T-cell (primary cell): Measurements from ENCODE around the gene ACTN2. TPM values are rescaled to one million over a fixed set of nuclear protein-coding genes. Genes with fewer than 3 reads are reported as not detected.

Source experiments
- ATAC-seq, 4 experiments: fragments of 200-7000 bp in 3 of 4; fragments of 150-1000 bp in 1 of 4; cut with Tn5 transposase; replicated peaks in 1 of 4; 1 replicate in 3 of 4; 2 replicates in 1 of 4; pipeline ENCODE4 v1.10.0; 2021; ENCODE audit warnings: moderate library complexity in 3 of 4, mild to moderate bottlenecking in 2 of 4, moderate number of reproducible peaks in 1 of 4
- CTCF ChIA-PET, 2 donors: fragments of 300-600 bp; sonication (Branson Sonifier 250); formaldehyde crosslinking; loops; one replicate each; lab custom pipeline; 2022; ENCODE audit warnings: antibody characterized with exemption in 2 of 2; lab: Charles Lee
- POLR2A ChIA-PET, 2 donors: fragments of 300-600 bp; sonication (Branson Sonifier 250); formaldehyde crosslinking; loops; one replicate each; lab custom pipeline; 2022; ENCODE audit warnings: antibody characterized with exemption in 2 of 2; lab: Charles Lee
- DNase-seq, 35 experiments: peaks; one replicate each; pipeline versions ENCODE4 v3.0.0 to v3.0.0-alpha.2; 2013 to 2023
- H3K27ac ChIP-seq: one replicate; pipeline ENCODE4 v1.5.1; 2013; ENCODE audit warnings: low read length
- H3K27me3 ChIP-seq, 2 experiments: replicated peaks in 1 of 2; 1 replicate in 1 of 2; 2 replicates in 1 of 2; pipeline versions ENCODE4 v1.6.1 to v1.7.0; 2013; ENCODE audit warnings: low read length in 1 of 2, mixed read lengths in 1 of 2; ENCODE audit not compliant: control insufficient read depth in 2 of 2, insufficient read depth in 2 of 2; ENCODE audit errors: extremely low read depth in 1 of 2
- H3K36me3 ChIP-seq, 2 donors: 1 replicate in 1 of 2; 2 replicates in 1 of 2; pipeline versions ENCODE4 v1.6.1 to v1.7.0; 2013; ENCODE audit warnings: low read length in 1 of 2; ENCODE audit not compliant: control insufficient read depth in 2 of 2, insufficient read depth in 1 of 2; ENCODE audit errors: extremely low read depth in 1 of 2
- H3K4me1 ChIP-seq, 2 experiments: 1 replicate in 1 of 2; 2 replicates in 1 of 2; pipeline versions ENCODE4 v1.6.1 to v1.7.0; 2013; ENCODE audit warnings: low read length in 2 of 2, mixed read lengths in 1 of 2; ENCODE audit not compliant: insufficient read depth in 2 of 2, control insufficient read depth in 1 of 2; ENCODE audit errors: extremely low read depth in 1 of 2
- H3K4me3 ChIP-seq, 2 donors: 1 replicate in 1 of 2; 2 replicates in 1 of 2; pipeline versions ENCODE4 v1.5.1 to v1.7.0; 2013; ENCODE audit warnings: mild to moderate bottlenecking in 2 of 2, low read length in 1 of 2, moderate library complexity in 1 of 2; ENCODE audit not compliant: control insufficient read depth in 1 of 2; ENCODE audit errors: extremely low read depth in 1 of 2
- H3K9me3 ChIP-seq: 2 replicates; pipeline ENCODE4 v1.7.0; 2013
- H3K27ac Mint-ChIP-seq, 2 donors: one replicate each; pipeline ENCODE4 v1.8.0; 2020 to 2021; ENCODE audit warnings: mild to moderate bottlenecking in 2 of 2, mixed read lengths in 2 of 2
- H3K27me3 Mint-ChIP-seq, 2 donors: one replicate each; pipeline ENCODE4 v1.8.0; 2021 to 2022; ENCODE audit warnings: mixed read lengths in 2 of 2
- H3K36me3 Mint-ChIP-seq: one replicate; pipeline ENCODE4 v1.8.0; 2021; ENCODE audit warnings: mixed read lengths
- H3K4me1 Mint-ChIP-seq, 3 donors: one replicate each; pipeline ENCODE4 v1.8.0; 2020 to 2022; ENCODE audit warnings: mixed read lengths in 3 of 3, mild to moderate bottlenecking in 1 of 3
- H3K4me3 Mint-ChIP-seq, 3 donors: one replicate each; pipeline ENCODE4 v1.8.0; 2020 to 2022; ENCODE audit warnings: mild to moderate bottlenecking in 3 of 3, mixed read lengths in 3 of 3, moderate library complexity in 3 of 3
- H3K9me3 Mint-ChIP-seq, 3 donors: one replicate each; pipeline ENCODE4 v1.8.0; 2020 to 2022; ENCODE audit warnings: mixed read lengths in 3 of 3
- whole genome bisulfite sequencing: methylation state at CpG from one replicate; pipeline ENCODE4 v1.1.5; 2013; ENCODE audit warnings: missing lambda C conversion rate; ENCODE audit not compliant: insufficient coverage; 5-methylcytosine and 5-hydroxymethylcytosine counted together
- total RNA-seq, 35 experiments: library from RNA in 6 of 35; stranded (reverse) in 6 of 35; fragments of 120-200 nt in 1 of 35; gene quantifications; one replicate each; pipeline versions ENCODE4 v1.2.1 to v1.2.4 and lab custom pipeline; 2013 to 2026

Gene ACTN2
- total RNA-seq, 5 donors from 2014 or later (not counting 1 experiment from before 2014, with no cell fraction given): 0.26 TPM; not detected in 4

GRCh38 chr1:236741753-236742152, 55.5 kb downstream of the ACTN2 start:
- no peak overlapping the region for H3K27ac Mint-ChIP-seq
- peaks cover 10 to 14% of the 10 kb centered on the region in 2 donors for H3K27me3 Mint-ChIP-seq
- CTCF ChIA-PET: no interaction called here
- no peaks in the 10 kb centered on the region for H3K9me3 ChIP-seq
- no peaks in the 10 kb centered on the region for H3K9me3 Mint-ChIP-seq
- peaks cover 0 to 19% of the 10 kb centered on the region in 2 experiments for H3K27me3 ChIP-seq
- POLR2A ChIA-PET: no interaction called here
- DNase-seq (no peak), ATAC-seq (no peak)
- 70% methylated on average over 10 of the region's 11 CpGs for WGBS
- no peaks in the 10 kb centered on the region for H3K36me3 ChIP-seq
- no peak overlapping the region for H3K4me3 ChIP-seq
- H3K27ac ChIP-seq: no peak overlapping the region
- no peaks in the 10 kb centered on the region for H3K4me1 Mint-ChIP-seq
- H3K4me3 Mint-ChIP-seq: no peak overlapping the region
- H3K4me1 ChIP-seq: no peaks in the 10 kb centered on the region
- H3K36me3 Mint-ChIP-seq: no peaks in the 10 kb centered on the region

- peaks cover 10 to 14% of the 10 kb centered on the region in 2 donors for H3K27me3 Mint-ChIP-seq
- H3K9me3 Mint-ChIP-seq: no peaks in the 10 kb centered on the region
- Histone ChIP-seq H3K27ac (no peak overlapping the region), H3K4me3 (no peak overlapping the region), H3K27me3 (peaks cover 0 to 17% of the 10 kb centered on the region in 2 experiments), H3K36me3 (no peaks in the 10 kb centered on the region), H3K4me1 (no peaks in the 10 kb centered on the region), H3K9me3 (no peaks in the 10 kb centered on the region)
- 90% methylated on average over 5 of the region's 10 CpGs for WGBS
- H3K36me3 Mint-ChIP-seq: no peaks in the 10 kb centered on the region
- ChIA-PET CTCF (no interaction called here), POLR2A (no interaction called here)
- ATAC-seq: no peak
- DNase-seq: no peak
- no peak overlapping the region for H3K27ac Mint-ChIP-seq
- no peaks in the 10 kb centered on the region for H3K4me1 Mint-ChIP-seq
- H3K4me3 Mint-ChIP-seq: no peak overlapping the region
These were observed 56.3 kb downstream of the ACTN2 start for GRCh38 chr1:236742421-236743160.

DNA sequence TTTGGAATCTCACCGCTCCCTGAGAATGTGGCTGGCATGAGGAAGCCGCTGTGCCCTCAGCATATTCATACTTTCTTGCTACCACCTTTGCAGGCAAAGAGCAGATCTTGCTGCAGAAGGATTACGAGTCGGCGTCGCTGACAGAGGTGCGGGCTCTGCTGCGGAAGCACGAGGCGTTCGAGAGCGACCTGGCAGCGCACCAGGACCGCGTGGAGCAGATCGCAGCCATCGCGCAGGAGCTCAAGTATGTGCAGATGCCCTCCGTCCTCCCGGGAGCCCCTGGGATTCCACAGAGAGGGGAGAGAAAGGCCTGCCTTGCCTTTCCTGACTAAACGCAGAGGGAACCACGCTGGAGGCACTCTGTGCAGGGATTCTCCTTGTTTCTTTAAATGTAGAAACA, 58.2 kb downstream of the ACTN2 start:
- H3K36me3 Mint-ChIP-seq: no peaks in the 10 kb centered on the region
- H3K36me3 ChIP-seq: no peaks in the 10 kb centered on the region
- no peak overlapping the region for H3K4me3 Mint-ChIP-seq
- no peak for ATAC-seq
- DNase-seq: no peak
- ChIA-PET CTCF (no interaction called here), POLR2A (no interaction called here)
- no peaks in the 10 kb centered on the region for H3K4me1 ChIP-seq
- no peak overlapping the region for H3K4me3 ChIP-seq
- no peaks in the 10 kb centered on the region for H3K9me3 ChIP-seq
- H3K27me3 Mint-ChIP-seq: peaks cover 16 to 18% of the 10 kb centered on the region in 2 donors
- no peaks in the 10 kb centered on the region for H3K4me1 Mint-ChIP-seq
- H3K27ac ChIP-seq: no peak overlapping the region
- no peak overlapping the region for H3K27ac Mint-ChIP-seq
- peaks cover 0 to 18% of the 10 kb centered on the region in 2 experiments for H3K27me3 ChIP-seq
- WGBS: 97% methylated on average over 13 of the region's 22 CpGs
- no peaks in the 10 kb centered on the region for H3K9me3 Mint-ChIP-seq

DNA sequence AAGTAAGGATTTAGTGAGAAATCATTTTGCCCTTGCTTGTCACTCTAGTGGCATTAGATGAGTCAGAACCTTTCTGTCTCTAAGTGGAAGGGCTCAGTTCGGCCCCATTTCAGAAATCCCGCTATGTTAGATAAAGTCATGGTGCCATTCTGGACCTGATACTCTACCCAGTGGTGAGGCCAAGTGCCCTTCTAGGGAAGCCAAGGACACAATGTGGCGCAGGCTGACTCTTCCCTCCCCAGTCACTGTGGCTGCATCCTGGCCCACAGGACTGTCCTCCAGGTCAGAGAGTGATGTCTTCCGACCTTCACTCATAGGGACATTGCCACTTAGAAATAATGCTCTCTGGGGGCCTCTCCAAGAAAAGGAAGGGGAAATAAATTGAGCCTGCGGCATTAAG, 60.5 kb downstream of the ACTN2 start:
- 80% methylated on average over 4 of the region's 5 CpGs for WGBS
- Histone ChIP-seq H3K4me1 (no peaks in the 10 kb centered on the region), H3K27me3 (peaks cover 0 to 20% of the 10 kb centered on the region in 2 experiments), H3K27ac (no peak overlapping the region), H3K4me3 (no peak overlapping the region), H3K9me3 (no peaks in the 10 kb centered on the region), H3K36me3 (no peaks in the 10 kb centered on the region)
- POLR2A ChIA-PET: no interaction called here
- Mint-ChIP-seq H3K27ac (no peak overlapping the region), H3K4me1 (no peaks in the 10 kb centered on the region), H3K4me3 (no peak overlapping the region), H3K27me3 (peaks cover 16 to 20% of the 10 kb centered on the region in 2 donors), H3K9me3 (no peaks in the 10 kb centered on the region), H3K36me3 (no peaks in the 10 kb centered on the region)
- CTCF ChIA-PET: no interaction called here
- DNase-seq: no peak
- ATAC-seq: no peak

GRCh38 chr1:236747311-236747985, 61.1 kb downstream of the ACTN2 start:
- H3K27me3 Mint-ChIP-seq: peaks cover 19 to 20% of the 10 kb centered on the region in 2 donors
- H3K4me3 Mint-ChIP-seq: no peak overlapping the region
- Histone ChIP-seq H3K4me3 (no peak overlapping the region), H3K9me3 (no peaks in the 10 kb centered on the region), H3K36me3 (no peaks in the 10 kb centered on the region), H3K27me3 (peaks cover 0 to 18% of the 10 kb centered on the region in 2 experiments), H3K4me1 (no peaks in the 10 kb centered on the region), H3K27ac (no peak overlapping the region)
- ATAC-seq: no peak
- H3K36me3 Mint-ChIP-seq: no peaks in the 10 kb centered on the region
- ChIA-PET POLR2A (no interaction called here), CTCF (no interaction called here)
- no peaks in the 10 kb centered on the region for H3K4me1 Mint-ChIP-seq
- no CpG with 5 or more reads among the region's 6 CpGs for WGBS
- H3K9me3 Mint-ChIP-seq: no peaks in the 10 kb centered on the region
- no peak overlapping the region for H3K27ac Mint-ChIP-seq
- no peak for DNase-seq

DNA sequence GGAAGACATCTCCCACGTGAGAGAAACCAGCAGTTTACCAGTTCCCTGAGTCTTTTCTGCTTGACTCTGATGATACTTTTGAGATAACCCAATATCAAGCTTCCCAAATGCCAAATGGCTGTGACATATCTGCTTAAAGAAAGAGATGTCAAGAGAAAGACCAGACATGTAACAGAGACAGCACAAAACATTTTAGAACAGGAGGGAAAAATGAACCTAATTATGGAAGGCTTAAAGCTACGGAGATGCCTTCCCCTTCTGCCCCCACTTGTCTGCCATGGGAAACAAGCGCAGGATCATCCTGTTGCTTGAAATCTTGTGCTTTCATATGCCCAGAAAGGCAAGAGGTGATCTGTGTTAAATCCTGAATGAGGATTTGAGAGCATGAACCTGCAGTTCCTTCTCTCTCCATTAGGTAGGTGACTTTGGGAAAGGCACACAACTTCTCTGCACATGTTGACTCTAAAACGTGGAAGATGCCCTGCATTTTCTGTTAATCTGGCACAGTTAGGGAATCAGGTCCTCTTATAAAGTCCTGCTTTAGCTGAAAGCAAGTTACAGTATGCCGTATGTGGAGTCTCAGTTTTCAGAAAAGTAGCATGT, 62.1 kb downstream of the ACTN2 start:
- no peak for ATAC-seq
- CTCF ChIA-PET: interaction anchor here in 1 of 2 donors (0.8 kb wide), 1 partner anchor 93 kb away, joined by 3 read pairs; no protein-coding TSS in a partner anchor
- no peaks in the 10 kb centered on the region for H3K9me3 Mint-ChIP-seq

More for the DNA sequence above, 62.1 kb downstream of the ACTN2 start:
- Histone ChIP-seq H3K27ac (no peak overlapping the region), H3K9me3 (no peaks in the 10 kb centered on the region), H3K4me3 (no peak overlapping the region), H3K36me3 (no peaks in the 10 kb centered on the region), H3K4me1 (no peaks in the 10 kb centered on the region), H3K27me3 (peaks cover 0 to 16% of the 10 kb centered on the region in 2 experiments)
- POLR2A ChIA-PET: no interaction called here
- H3K27me3 Mint-ChIP-seq: peaks cover 19 to 20% of the 10 kb centered on the region in 2 donors
- no peak for DNase-seq
- 79% methylated on average over 4 of the region's 5 CpGs for WGBS
- no peaks in the 10 kb centered on the region for H3K36me3 Mint-ChIP-seq
- no peak overlapping the region for H3K4me3 Mint-ChIP-seq
- H3K27ac Mint-ChIP-seq: no peak overlapping the region
- H3K4me1 Mint-ChIP-seq: no peaks in the 10 kb centered on the region
